Osteocyte (in vitro differentiated cells): ENCODE measurements around the gene ATP5F1B. TPM values are rescaled to one million over a fixed set of nuclear protein-coding genes. Genes with fewer than 3 reads are reported as not detected.
A peak's percentile ranks its signal among the peaks of the same experiment; 100 is the strongest.

Experiments used
- DNase-seq: peaks from one replicate; pipeline ENCODE4 v3.0.0; 2021; ENCODE audit warnings: mixed read lengths; ENCODE audit not compliant: unreplicated experiment; ENCODE audit errors: extremely low spot score
- H3K27ac Mint-ChIP-seq: one replicate; pipeline ENCODE4 v1.8.0; 2021; ENCODE audit warnings: mild to moderate bottlenecking, mixed read lengths; ENCODE audit not compliant: unreplicated experiment
- H3K27me3 Mint-ChIP-seq: one replicate; pipeline ENCODE4 v1.8.0; 2021; ENCODE audit warnings: mixed read lengths; ENCODE audit not compliant: unreplicated experiment
- H3K36me3 Mint-ChIP-seq: one replicate; pipeline ENCODE4 v1.8.0; 2021; ENCODE audit warnings: mixed read lengths; ENCODE audit not compliant: unreplicated experiment
- H3K4me1 Mint-ChIP-seq: one replicate; pipeline ENCODE4 v1.8.0; 2021; ENCODE audit warnings: mixed read lengths; ENCODE audit not compliant: unreplicated experiment
- H3K4me3 Mint-ChIP-seq: one replicate; pipeline ENCODE4 v1.8.0; 2021; ENCODE audit warnings: mild to moderate bottlenecking, moderate library complexity, mixed read lengths; ENCODE audit not compliant: unreplicated experiment
- H3K9me3 Mint-ChIP-seq: one replicate; pipeline ENCODE4 v1.8.0; 2021; ENCODE audit warnings: mixed read lengths; ENCODE audit not compliant: unreplicated experiment
- CTCF ChIP-seq: fragments of 200-600 bp; sonication (generic); IDR thresholded peaks from 2 replicates; pipeline ENCODE4 v1.5.0; 2021; ENCODE audit warnings: antibody characterized with exemption, mild to moderate bottlenecking, moderate library complexity
- total RNA-seq: library from RNA; stranded (reverse); gene quantifications from 2 replicates; pipeline ENCODE4 v1.2.1, GENCODE V29; 2021

ATP5F1B gene
- total RNA-seq, 1 donor from 2014 or later: 423 TPM

GRCh38 chr12:56591126-56591525 lies 54.7 kb downstream of the ATP5F1B start:
- H3K9me3 Mint-ChIP-seq: no peaks in the 10 kb centered on the region
- peaks cover 39% of the 10 kb centered on the region for H3K36me3 Mint-ChIP-seq
- no peaks in the 10 kb centered on the region for H3K27me3 Mint-ChIP-seq
- no peak for DNase-seq
- peak overlapping the region; percentile 82 for H3K27ac Mint-ChIP-seq
- no peak for TF ChIP-seq CTCF
- H3K4me1 Mint-ChIP-seq: peaks cover 17% of the 10 kb centered on the region
- no peak overlapping the region for H3K4me3 Mint-ChIP-seq

GRCh38 chr12:56590237-56590830 lies 55.5 kb downstream of the ATP5F1B start:
- Mint-ChIP-seq H3K4me1 (peaks cover 17% of the 10 kb centered on the region), H3K36me3 (peaks cover 36% of the 10 kb centered on the region), H3K9me3 (no peaks in the 10 kb centered on the region), H3K4me3 (no peak overlapping the region), H3K27ac (peak overlapping the region; percentile 57), H3K27me3 (no peaks in the 10 kb centered on the region)
- no peak for DNase-seq
- TF ChIP-seq CTCF: peak; percentile 47

- Mint-ChIP-seq H3K9me3 (no peaks in the 10 kb centered on the region), H3K27me3 (no peaks in the 10 kb centered on the region), H3K4me3 (no peak overlapping the region), H3K36me3 (peaks cover 36% of the 10 kb centered on the region), H3K27ac (peak overlapping the region; percentile 57), H3K4me1 (peaks cover 15% of the 10 kb centered on the region)
- no peak for DNase-seq
- TF ChIP-seq CTCF: no peak
Measured at GRCh38 chr12:56589783-56590182, 56.0 kb downstream of the ATP5F1B start.

Other genes with a start within 250 kb of the ATP5F1B start
- gene TIMELESS, start 196.6 kb downstream of the ATP5F1B start, total RNA-seq: 15.9 and 16.2 TPM in 2 replicates
- gene MIP, start 191.3 kb downstream of the ATP5F1B start, total RNA-seq: not detected in 2 replicates
- 2.7 and 3.1 TPM in 2 replicates for gene SPRYD4, start 177.4 kb downstream of the ATP5F1B start, total RNA-seq
- 0.31 TPM in 1 of 2 replicates, not detected in the other for gene GLS2, start 157.8 kb downstream of the ATP5F1B start, total RNA-seq
- gene RBMS2, start 124.2 kb downstream of the ATP5F1B start, total RNA-seq: 65.6 and 80.0 TPM in 2 replicates
- gene BAZ2A, start 15.7 kb downstream of the ATP5F1B start, total RNA-seq: 83.1 and 91.6 TPM in 2 replicates
- 136 and 140 TPM in 2 replicates for gene PTGES3, start 42.3 kb upstream of the ATP5F1B start, total RNA-seq
- gene NACA, start 79.3 kb upstream of the ATP5F1B start, total RNA-seq: 767 and 791 TPM in 2 replicates
- gene PRIM1, start 106.3 kb upstream of the ATP5F1B start, total RNA-seq: 5.6 and 6.2 TPM in 2 replicates
- 1.1 and 1.3 TPM in 2 replicates for gene HSD17B6, start 117.3 kb upstream of the ATP5F1B start, total RNA-seq